ENCODE measurements around the gene LAMB4. TPM values are rescaled to one million over a fixed set of nuclear protein-coding genes. Genes with fewer than 3 reads are reported as not detected.

LAMB4 gene
- total RNA-seq: not detected in 2 replicates

- H3K36me3 Mint-ChIP-seq (ENCODE audit: low read depth): no peaks in the 10 kb centered on the region
- POLR2A ChIA-PET: no interaction called here
- no peaks in the 10 kb centered on the region for H3K27me3 Mint-ChIP-seq
- DNase-seq (no peak), ATAC-seq (ENCODE audit: low read depth) (no peak)
- no peaks in the 10 kb centered on the region for H3K9me3 Mint-ChIP-seq
- no peak within 1 kb of the TSS for H3K27ac Mint-ChIP-seq
- H3K4me1 Mint-ChIP-seq: peaks cover 15% of the 10 kb centered on the region
- intact Hi-C loops (cut with micrococcal nuclease): no loop called here
- no peak for TF ChIP-seq CTCF (IDR thresholded peaks at IDR 0.05)
- H3K4me3 Mint-ChIP-seq: no peak within 1 kb of the TSS
- CTCF ChIA-PET: no interaction called here
These were observed at the start of gene LAMB4 for GRCh38 chr7:108130261-108130660. TSS of gene LAMB4 (minus strand) at chr7:108130361. CDS start at chr7:108123164, 7,197 bp downstream.

- Mint-ChIP-seq H3K27me3 (peaks cover 3% of the 10 kb centered on the region), H3K4me3 (no peak overlapping the region), H3K36me3 (ENCODE audit: low read depth) (no peaks in the 10 kb centered on the region), H3K4me1 (no peaks in the 10 kb centered on the region), H3K9me3 (no peaks in the 10 kb centered on the region), H3K27ac (no peak overlapping the region)
- ATAC-seq (ENCODE audit: low read depth): no peak
- TF ChIP-seq CTCF (IDR thresholded peaks at IDR 0.05): no peak
- POLR2A ChIA-PET: interaction anchor here (0.7 kb wide), 1 partner anchor 702 kb away, joined by 3 read pairs; no protein-coding TSS in a partner anchor
- no peak for DNase-seq
- intact Hi-C loops (cut with micrococcal nuclease): no loop called here
- CTCF ChIA-PET: interaction anchor here (3.9 to 4.3 kb wide), 2 partner anchors 282 to 318 kb away, joined by 30 to 45 read pairs; no protein-coding TSS in a partner anchor
These were observed 48.2 kb upstream of the LAMB4 start for GRCh38 chr7:108178398-108178797.

GRCh38 chr7:108171164-108171563, 41.0 kb upstream of the LAMB4 start:
- DNase-seq: no peak
- Mint-ChIP-seq H3K27me3 (peaks cover 5% of the 10 kb centered on the region), H3K4me3 (no peak overlapping the region), H3K9me3 (no peaks in the 10 kb centered on the region), H3K36me3 (ENCODE audit: low read depth) (no peaks in the 10 kb centered on the region), H3K27ac (no peak overlapping the region), H3K4me1 (no peaks in the 10 kb centered on the region)
- POLR2A ChIA-PET: interaction anchor here (0.6 kb wide), 1 partner anchor 28 kb away, joined by 5 read pairs; no protein-coding TSS in a partner anchor
- intact Hi-C loops (cut with micrococcal nuclease): no loop called here
- no peak for TF ChIP-seq CTCF (IDR thresholded peaks at IDR 0.05)
- ATAC-seq (ENCODE audit: low read depth): no peak
- CTCF ChIA-PET: interaction anchor here (1.1 kb wide), 1 partner anchor 36 kb away, joined by 3 read pairs; no protein-coding TSS in a partner anchor

GRCh38 chr7:108170251-108170650, 40.1 kb upstream of the LAMB4 start:
- H3K27ac Mint-ChIP-seq: no peak overlapping the region
- H3K4me3 Mint-ChIP-seq: no peak overlapping the region
- DNase-seq (no peak), ATAC-seq (ENCODE audit: low read depth) (no peak)
- H3K4me1 Mint-ChIP-seq: no peaks in the 10 kb centered on the region
- H3K36me3 Mint-ChIP-seq (ENCODE audit: low read depth): no peaks in the 10 kb centered on the region
- H3K9me3 Mint-ChIP-seq: no peaks in the 10 kb centered on the region
- ChIA-PET POLR2A (interaction anchor here (0.6 kb wide), 1 partner anchor 27 kb away, joined by 5 read pairs; no protein-coding TSS in a partner anchor), CTCF (interaction anchor here (1.1 kb wide), 1 partner anchor 35 kb away, joined by 3 read pairs; no protein-coding TSS in a partner anchor)
- intact Hi-C loops (cut with micrococcal nuclease): no loop called here
- peaks cover 5% of the 10 kb centered on the region for H3K27me3 Mint-ChIP-seq
- TF ChIP-seq CTCF (IDR thresholded peaks at IDR 0.05): no peak

- H3K4me1 Mint-ChIP-seq: no peaks in the 10 kb centered on the region
- ChIA-PET POLR2A (no interaction called here), CTCF (no interaction called here)
- H3K36me3 Mint-ChIP-seq (ENCODE audit: low read depth): no peaks in the 10 kb centered on the region
- no peak for DNase-seq
- intact Hi-C loops (cut with micrococcal nuclease): no loop called here
- peaks cover 3% of the 10 kb centered on the region for H3K9me3 Mint-ChIP-seq
- no peak for TF ChIP-seq CTCF (IDR thresholded peaks at IDR 0.05)
- ATAC-seq (ENCODE audit: low read depth): no peak
- peaks cover 2% of the 10 kb centered on the region for H3K27me3 Mint-ChIP-seq
- H3K27ac Mint-ChIP-seq: no peak overlapping the region
- H3K4me3 Mint-ChIP-seq: no peak overlapping the region
These were observed 37.3 kb upstream of the LAMB4 start for GRCh38 chr7:108167460-108167859.

Data from activated B cell treated with CpG ODN at 0.5 μM for 24 hours (primary cell).